NCI-H146 treated with DMSO at 0.1 percent for 48 hours (cell line): ENCODE measurements around the gene CMYA5.

Experiments used
- DNase-seq: peaks from one replicate; lab custom pipeline; 2025; ENCODE audit not compliant: unreplicated experiment; lab: John Stamatoyannopoulos, UW

The CMYA5 gene

DNA sequence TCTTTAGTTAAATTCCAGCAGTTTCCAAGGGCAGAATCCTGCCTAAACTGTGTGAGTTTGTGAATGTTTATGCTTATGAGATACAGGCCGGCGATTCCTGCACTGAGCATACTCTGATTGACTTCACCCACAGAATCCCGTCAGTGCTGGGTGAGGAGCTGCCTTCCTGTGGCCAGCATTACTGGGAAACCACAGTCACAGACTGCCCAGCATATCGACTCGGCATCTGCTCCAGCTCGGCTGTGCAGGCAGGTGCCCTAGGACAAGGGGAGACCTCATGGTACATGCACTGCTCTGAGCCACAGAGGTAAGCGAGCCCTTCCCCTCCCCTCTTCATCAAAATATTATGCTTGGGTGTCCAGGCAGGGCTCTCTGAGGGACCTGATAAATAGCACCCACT is 103.7 kb downstream of the CMYA5 start:
- DNase-seq, result no peak

DNA sequence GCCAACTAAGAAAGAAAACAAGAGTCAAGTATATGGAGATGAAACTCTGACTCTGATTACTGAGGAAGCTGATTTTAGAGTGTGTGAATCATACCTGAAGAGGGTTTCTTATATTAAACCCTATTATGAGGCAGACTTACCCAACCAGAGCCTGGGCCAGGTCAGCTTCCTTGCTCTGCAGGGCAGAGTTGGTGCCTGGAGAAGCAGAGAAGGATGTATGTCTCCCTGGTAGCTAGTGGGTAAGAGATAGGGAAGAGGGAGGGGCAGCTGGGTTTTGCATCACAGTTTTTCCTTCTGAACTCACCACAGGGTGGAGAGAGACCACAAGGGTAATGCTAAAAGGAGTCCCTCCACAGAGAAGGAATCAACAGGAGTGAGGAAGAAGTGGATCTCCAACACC is 104.1 kb downstream of the CMYA5 start:
- DNase-seq, result no peak

DNA sequence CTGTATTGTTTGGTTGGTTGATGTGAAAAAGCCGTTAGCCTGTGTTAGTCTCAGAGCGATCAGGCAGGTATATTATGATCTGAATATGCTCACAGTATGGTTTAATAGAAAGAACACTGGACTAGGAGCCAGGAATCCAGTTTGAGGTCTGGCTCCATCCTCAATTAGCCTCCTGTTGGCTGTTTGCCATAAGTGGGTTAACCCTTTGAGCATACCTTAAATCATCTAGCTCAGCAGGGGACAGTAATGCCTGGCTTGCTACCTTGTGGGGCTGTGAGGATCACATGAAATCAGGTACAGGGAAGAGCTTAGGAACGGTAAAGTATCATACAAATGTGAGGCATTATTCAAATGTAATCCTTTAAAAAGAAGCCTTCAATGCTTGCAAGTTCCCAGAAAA is 104.7 kb downstream of the CMYA5 start:
- DNase-seq, result no peak

DNA sequence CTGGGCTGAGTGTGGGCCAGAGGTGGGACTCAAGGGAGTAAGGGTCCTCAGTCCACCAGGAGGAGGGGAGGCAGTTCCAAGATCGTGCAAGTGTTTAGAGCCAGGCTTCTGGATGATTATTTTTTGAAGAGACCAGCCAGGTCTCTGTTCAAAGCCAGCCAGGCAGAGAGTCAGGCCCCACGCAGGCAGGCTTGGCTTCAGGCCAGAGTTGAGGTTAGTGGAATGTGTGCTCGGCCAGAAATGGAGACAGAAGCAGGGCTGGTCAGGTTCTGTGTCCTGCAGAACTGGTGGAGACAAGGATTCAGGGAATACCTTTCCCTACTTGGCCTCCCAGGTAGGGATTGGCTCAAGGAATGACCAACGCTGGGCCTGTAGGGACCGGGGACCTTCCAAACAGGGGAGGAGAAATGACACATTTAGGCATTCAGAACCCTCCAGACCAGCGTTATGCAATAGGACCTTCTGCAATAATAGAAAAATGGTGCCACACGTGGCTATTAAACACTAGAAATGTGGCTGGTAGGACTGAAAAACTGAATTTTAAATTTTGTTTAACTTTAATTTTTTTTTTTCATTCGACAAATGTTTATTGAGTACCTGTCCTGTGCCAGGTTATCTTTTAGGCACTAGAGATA is 106.2 kb downstream of the CMYA5 start:
- no peak for DNase-seq

DNA sequence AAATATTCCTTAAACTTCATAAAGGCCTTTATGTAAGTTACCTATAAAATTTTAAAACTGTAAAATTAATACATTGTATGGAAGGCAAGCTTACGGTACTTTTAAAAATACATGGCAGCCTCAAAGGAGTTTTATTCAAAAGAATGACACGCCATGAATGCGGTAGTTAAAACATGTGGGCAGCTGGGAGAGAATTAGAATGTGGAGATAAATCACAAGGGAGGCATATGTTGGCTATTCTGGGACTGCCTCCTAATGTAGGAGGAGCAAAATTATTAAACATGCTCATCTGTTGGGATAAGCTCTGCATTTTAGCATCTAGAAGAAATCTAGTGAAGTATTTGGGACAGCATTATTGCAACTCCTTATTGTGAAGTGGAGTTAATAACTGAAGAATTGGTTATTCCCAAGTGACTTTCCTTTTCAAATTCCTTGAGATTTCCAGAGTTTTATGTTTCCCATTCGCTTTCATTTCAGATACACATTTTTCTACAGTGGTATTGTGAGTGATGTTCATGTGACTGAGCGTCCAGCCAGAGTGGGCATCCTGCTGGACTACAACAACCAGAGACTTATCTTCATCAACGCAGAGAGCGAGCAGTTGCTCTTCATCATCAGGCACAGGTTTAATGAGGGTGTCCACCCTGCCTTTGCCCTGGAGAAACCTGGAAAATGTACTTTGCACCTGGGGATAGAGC is 109.4 kb downstream of the CMYA5 start:
- DNase-seq, result no peak

DNA sequence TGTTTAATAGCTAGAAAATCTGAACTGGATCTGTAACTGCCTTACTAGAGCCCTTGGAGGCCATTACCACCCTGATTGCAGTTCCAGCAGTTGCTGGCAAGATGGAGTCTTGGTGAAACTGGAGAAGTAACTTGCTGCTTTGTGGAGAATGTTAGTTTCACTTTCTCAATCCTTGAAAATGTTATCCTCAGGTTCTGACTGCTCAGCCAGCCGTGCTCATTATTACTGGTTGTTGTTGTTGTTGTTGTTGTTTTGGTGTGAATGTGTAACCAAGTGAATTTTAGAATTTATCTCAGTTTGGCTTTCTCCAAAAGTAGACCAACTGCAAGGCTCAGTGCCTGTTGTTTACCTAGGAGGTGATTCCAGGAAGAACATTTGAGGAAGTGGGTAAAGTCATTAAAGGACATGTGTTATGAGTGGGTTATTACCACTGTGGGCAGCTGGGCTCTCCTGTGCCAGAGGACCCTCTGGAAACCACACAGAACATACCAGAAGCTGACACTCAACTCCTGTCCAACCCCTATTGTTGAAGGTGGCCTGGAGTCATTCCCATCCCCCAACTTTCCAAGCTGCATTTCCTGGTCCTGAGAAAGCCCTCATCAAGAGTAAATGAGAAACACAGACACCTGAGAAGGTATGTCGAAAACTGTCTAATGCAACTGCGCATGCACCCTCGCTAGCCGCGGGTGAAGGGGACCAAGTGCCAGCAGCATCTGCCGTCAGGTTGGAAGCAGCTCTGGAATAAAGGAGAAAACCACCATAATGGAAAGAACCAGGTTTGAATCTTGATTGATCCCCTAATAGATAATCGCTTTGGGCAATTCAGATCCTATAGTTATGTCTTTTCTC is 111.6 kb downstream of the CMYA5 start:
- DNase-seq, result no peak

DNA sequence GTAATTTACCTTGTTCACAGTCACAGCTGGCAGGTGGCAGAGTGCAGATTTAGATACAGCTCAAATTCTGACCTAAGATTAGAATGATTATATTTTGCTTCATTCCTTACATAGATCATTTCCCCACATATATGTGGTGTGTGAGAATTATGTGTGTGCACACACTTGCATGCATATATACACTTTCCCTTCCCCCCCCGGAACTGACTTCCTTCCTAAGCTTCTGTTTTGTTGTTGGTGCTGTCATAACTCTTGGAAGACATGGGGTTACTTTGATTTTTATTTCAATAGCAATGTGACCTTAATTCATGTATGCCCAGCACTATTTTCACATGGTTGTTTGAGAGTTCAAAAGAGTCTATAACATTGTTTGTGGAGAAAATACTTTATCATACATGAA is 112.8 kb downstream of the CMYA5 start:
- no peak for DNase-seq

DNA sequence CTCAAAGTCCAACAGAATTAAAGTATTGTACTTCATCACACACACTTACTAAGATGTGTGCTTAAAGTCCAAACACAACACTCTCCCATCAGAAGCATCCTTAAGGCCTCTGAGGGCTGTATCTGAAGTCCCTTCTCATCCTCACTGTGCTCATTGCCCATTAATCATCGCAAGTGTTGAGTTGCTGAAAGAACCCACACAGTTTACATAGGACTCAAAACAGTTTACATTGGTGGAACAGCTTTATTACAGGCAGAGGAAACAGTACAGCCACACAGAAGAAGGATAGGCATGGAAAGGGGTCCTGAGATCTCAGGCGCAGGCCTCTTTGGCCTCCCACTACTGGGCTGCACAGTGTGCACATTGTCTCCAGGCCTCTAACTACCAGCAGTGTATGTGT is 113.4 kb downstream of the CMYA5 start:
- no peak for DNase-seq

DNA sequence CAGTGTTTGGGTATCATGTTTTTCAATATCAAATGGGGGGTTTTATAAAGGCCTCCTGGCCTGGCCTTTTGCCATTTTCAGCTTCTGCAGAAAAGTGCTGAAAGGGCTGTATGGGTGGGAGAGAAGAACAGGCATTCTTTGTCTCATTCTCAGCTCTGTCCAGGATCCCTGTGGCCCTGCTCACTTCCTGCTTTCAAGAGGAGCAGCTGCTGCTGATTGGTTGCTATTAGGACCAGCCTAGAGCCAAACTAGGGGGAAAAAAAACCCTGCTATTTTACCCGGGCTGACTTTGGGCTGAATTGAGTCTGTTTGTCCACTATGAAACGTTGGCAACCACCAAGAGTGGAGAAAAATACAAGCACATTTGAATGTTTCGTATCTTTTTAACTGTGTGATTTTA is 117.1 kb downstream of the CMYA5 start:
- no peak for DNase-seq

DNA sequence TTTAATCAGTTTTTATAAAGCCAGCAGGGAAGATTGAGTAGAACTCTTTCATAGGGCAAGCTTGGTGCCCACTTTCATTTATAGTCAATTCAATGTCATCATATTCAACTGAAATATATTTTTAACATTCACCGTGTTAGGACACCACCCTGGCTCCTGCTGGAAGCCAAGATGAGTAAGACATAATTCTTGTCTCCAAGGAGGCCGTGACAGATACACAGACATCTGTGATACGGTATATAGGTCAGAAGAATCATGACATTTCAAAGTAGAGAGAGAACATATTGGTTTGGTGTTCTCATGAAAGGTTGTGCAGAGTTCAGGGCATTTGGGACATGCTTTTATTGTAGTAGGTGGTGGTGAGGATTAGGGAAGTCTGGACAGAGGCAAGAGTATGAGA is 120.1 kb downstream of the CMYA5 start:
- no peak for DNase-seq

DNA sequence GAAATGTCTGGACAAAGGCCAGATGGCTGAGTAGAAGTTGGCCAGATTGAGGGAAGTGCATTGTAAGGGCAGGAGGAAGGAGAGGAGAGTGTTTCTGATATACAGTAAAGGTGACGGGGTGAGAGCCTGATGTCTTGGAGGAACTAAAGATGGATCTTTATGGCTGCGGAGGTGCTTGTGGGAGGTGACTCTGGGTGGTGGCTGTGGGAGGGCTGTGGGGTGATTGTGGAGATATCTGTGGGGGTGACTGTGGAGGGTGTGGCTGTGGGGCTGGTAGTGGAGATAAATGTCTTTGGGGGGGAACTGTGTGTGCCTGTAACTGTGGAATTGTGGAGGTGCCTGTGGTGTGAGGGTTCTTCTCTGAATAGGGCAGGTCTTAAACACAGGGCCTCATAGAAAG is 121.4 kb downstream of the CMYA5 start:
- DNase-seq, result no peak

DNA sequence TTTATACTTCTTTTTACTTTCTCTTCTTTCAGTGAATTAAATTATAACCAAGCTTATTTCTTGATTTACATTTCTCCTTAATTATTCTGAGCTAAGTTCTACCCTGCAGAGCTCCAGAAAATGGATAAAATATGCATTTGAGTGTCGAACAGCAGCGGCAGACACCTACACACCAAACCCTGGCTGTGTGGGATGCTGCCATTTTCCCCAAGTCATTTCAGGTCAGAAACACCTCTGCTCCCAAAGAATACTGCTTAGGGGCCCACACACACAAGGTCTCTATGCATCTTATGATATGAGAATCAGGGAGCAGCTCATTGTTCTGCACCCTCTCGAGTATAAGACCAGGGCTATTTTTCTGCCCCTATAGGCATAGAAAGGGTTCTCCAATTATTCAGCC is 122.3 kb downstream of the CMYA5 start:
- no peak for DNase-seq

DNA sequence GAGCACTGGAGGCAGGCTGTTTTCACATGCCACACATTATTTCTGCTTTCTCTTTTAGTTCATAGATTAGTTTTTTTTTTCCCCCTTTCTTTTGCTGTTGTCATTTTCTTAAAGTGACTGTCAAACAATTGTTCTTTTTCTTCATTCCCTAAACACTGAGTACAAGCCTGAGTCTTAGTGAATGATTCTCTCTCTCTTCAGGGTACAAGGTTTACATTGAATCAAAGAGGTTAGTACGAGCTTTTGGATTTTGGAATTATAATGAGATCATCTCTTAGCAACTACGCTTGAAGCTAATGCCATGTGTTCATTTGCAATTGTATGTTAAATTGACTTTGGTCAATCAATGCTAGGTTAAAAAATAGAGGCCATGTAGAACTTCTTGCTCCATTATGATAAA is 125.1 kb downstream of the CMYA5 start:
- DNase-seq, result no peak

DNA sequence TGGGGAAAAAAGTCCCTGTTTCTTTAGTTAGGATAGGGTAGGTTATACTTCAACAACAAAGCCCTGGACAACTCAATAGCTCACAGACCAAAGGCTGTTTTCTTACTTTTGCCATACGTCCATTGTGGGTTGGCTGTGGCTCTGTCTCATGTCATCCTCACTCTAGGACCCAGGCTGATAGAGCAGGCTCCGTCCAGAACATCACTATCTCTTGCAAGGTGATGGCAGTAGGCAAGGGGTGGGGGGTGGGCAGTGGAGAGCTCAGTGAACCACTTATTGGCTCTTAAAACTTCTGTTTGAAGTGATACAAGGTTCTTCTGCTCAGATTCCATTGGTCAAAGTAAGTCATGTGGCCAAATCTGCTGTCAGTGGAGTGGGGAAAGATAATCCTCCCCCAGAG is 126.4 kb downstream of the CMYA5 start:
- no peak for DNase-seq

DNA sequence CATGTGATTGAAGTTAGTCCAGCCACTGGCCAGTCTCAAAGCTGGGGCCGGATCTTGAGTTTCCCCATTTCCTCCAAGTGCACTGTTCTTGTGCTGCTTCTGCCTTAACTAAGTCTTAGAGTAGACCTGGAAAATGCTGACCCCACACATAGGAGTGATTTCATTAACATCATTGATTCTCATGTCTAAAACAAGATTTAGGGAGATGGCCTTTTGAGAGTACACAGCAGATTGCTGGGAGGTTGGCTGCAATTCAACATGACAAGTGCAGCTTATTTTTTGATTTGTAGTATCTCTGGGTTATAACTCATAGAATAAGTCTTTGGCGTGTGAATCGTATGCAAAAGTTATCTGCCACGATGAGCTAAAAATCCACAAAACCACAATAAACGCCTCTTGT is 131.0 kb downstream of the CMYA5 start:
- DNase-seq, result no peak

DNA sequence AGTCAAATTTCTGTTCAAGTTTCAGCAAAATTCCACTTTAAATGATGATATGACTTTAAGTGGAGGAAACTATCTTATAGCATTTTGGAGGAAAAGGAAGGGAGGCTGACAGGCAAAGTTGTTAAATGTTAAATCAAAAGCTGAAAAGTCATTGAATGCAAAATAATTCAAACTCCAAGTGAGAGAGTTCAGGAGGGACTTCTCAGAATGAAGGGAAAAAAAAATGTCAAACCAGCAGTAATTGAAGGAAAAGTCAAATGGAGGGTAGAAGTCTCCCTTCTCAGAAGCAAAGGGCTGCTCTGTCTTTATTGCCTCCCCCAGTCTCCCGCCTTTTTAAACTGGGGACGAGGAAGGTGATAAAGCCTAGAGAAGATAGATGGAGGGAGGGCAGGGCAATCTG is 134.8 kb downstream of the CMYA5 start:
- DNase-seq, result no peak

DNA sequence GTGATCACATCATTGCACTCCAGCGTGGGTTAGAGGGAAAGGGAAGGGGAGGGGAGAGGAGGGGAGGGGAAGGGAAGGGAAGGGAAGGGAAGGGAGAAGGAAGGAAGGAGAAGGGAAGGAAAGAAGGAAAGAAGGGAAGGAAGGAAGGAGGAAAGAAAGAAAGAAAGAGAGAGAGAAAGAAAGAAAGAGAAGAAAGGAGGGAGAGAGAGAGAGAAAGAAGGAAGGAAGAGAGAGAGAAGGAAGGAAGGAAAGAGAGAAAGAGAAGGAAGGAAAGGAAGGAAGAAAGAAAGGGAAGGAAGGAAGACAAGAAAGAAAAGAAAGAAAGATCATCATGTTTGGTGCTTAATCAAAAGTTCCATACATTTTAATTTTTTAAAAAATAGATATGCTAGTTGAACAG is 136.2 kb downstream of the CMYA5 start:
- DNase-seq, result no peak

DNA sequence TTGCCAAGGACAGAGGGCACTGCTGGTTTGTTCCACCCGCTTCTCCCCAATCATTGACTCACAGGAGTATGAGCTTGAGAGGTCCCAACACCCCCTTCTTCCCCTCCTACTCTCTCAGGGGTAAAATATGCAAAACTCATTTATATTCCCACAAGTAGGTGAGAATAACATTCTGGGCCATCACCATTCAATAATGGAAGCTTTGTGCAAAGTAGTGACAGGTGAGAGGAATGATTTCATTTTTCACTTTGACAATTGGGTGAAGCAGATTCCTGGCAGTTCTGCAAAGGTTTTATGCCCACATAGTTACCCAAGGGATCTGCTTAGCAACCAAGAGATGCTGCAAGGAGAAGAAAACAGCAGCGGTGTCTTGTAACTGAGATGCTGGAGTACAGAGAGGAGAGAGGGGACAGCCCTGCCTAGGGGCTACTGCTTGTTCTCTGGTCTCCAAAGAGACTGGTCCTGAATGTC is 137.6 kb downstream of the CMYA5 start:
- no peak for DNase-seq

DNA sequence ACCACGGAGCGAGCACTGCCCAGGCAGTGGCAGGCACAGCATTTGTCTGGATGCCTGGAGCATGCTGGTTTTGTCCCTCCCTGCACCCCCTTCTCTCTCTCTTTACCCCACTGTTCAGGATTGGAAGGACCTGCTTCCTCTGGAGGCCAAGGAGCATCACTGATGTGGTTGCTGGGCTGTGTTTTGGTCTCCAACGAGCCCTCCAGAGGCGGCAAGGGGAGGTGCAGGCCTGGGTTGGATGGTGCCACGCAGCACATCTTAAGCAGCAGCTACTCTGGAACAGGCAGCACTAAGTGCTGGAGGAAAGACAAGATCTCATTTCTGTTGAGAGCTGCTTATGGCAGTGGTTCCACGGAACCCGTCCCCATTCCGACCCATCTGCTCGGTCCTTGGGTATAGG is 139.6 kb downstream of the CMYA5 start:
- DNase-seq, result no peak

DNA sequence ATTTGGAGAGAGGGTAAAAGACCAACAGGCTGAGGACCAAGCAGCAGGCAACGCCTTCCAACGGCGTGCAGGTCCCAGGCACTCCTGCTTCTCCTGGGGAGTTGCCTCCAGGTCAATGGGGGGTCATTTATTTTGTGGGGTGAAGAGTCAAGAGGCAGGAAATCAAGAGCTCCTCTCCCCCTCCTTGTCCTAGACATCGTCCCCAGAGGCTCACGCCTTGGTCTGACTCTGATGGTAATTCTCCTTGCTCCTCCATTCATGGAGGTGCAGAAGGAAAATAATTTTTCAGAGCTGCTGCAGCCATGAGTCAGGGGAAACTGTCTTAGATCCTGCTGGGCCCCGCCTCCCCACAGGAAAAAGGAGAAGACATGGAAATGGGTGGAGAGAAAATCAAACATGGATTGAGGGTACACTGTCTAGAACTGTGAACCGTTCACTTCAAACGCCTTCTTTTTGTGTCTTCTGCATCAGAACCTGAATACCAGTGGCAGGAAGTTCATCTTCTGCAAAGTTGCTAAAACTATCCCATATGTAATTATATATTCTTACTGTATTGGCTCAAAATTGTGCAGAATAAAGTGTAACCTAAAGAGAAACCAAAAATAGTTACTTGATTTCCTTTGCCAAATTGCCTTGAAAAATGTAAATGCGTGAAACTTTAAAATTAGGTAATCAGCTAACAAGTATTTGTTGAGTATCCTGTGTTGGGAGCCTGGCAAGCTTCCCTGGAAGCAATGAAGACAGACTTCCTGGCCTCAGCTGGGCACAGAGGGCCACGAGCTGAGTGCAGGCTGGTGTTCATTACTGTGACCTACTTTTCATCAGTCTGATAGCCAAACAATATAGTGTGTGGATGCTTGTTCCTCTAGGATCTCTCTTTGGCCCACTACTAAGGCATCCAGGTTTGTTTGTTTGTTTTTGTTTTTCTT is 142.0 kb downstream of the CMYA5 start:
- DNase-seq, result no peak

DNA sequence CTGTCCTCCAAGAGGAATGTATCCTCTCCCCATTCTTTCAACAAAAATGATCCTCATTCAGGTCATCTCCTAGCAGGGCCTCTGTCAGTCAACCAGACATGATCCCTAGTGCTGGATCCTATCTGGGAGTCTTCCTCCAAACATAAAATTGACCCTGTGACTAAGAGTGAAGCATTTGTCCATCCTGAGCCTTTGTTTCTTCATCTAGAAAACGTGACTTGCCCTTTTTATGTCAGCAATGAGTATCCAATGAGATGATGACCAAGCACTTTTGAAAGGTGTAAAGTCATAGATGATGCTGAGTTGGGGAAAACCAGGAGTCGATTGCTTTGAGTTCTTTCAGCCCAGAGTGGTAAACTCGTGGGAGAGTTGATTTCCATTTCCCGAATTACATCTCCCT is 143.3 kb downstream of the CMYA5 start:
- DNase-seq, result no peak
